ENCODE data around the gene GRIK4.

Gene GRIK4

GRCh38 chr11:120715239-120715638 lies 203.7 kb downstream of the GRIK4 start:
- no peak for DNase-seq

- DNase-seq, result no peak
These were observed 205.5 kb downstream of the GRIK4 start for GRCh38 chr11:120717042-120717441.

- no peak for DNase-seq
These were observed 206.1 kb downstream of the GRIK4 start for GRCh38 chr11:120717623-120718022.

GRCh38 chr11:120718171-120718570 lies 206.6 kb downstream of the GRIK4 start:
- DNase-seq, result no peak

GRCh38 chr11:120719348-120719747 lies 207.8 kb downstream of the GRIK4 start:
- no peak for DNase-seq

GRCh38 chr11:120720760-120721159 lies 209.2 kb downstream of the GRIK4 start:
- DNase-seq, result no peak

GRCh38 chr11:120722524-120722923 lies 211.0 kb downstream of the GRIK4 start:
- DNase-seq, result no peak

- no peak for DNase-seq
These were observed 212.2 kb downstream of the GRIK4 start for GRCh38 chr11:120723751-120724150.

DNA sequence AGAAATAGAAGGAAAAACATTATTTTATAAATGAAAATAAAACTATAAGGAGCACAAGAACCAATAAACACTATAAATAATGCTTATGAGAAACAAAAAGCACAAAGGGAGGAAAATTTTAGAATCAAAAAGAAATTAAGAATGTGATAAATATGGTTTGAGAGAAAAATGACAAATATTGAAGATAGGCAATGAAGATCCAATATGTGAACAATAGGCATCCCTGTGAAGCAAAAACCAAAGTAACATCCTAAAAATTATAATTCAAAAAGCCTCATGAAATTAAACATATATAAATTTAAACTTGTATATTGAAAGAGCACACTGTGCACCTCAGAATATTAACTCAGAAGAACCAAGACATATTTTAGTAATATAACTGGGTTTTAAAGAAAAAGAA lies 216.2 kb downstream of the GRIK4 start:
- DNase-seq, result no peak

- DNase-seq, result no peak
These were observed 223.5 kb downstream of the GRIK4 start for GRCh38 chr11:120735035-120735434.

DNA sequence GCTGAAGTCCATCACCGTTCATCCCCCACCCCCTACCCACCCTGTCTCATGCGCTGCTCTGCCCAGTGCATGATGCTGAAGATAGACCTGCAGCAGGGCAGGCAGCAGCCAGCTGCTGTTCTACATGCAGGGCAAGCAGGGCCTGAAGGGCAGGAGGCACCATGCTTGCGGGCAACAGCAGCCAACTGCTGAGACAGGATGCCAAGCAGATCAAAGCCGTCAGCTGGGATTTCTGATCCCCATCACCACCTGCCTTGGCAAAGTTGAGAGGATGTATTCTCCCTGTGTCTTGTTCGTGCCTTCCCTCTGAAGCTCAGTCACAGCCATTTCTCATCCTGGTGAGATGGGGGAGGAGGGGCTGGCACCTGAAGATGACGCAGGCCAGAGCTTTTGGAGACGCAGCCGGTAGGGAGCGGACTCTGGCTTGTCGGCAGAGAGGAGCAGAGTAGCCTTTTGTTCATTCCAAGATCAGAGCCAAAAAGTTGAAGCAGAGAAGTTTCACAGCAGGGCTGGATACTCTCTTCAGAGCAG lies 227.0 kb downstream of the GRIK4 start:
- DNase-seq, result no peak

DNA sequence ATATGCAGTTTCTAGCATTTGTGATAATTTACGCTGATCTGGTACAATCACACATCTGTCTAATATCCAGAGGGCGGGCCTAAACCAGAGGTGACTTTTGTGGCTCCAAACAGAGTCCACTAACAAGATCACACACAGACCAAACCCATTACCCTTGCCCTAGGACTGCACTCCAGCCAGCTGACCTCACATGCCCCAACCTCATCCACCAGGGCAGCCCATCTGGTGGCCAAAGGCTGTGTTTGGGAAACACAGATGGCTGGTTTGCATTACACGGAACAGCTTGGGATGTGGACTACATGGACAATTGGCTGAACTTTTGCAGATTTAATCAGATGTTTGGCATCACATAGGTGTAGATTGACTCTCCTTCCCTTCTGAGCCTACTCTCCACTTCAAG lies 228.2 kb downstream of the GRIK4 start:
- DNase-seq, result no peak

GRCh38 chr11:120740380-120740779 lies 228.8 kb downstream of the GRIK4 start:
- DNase-seq, result no peak

DNA sequence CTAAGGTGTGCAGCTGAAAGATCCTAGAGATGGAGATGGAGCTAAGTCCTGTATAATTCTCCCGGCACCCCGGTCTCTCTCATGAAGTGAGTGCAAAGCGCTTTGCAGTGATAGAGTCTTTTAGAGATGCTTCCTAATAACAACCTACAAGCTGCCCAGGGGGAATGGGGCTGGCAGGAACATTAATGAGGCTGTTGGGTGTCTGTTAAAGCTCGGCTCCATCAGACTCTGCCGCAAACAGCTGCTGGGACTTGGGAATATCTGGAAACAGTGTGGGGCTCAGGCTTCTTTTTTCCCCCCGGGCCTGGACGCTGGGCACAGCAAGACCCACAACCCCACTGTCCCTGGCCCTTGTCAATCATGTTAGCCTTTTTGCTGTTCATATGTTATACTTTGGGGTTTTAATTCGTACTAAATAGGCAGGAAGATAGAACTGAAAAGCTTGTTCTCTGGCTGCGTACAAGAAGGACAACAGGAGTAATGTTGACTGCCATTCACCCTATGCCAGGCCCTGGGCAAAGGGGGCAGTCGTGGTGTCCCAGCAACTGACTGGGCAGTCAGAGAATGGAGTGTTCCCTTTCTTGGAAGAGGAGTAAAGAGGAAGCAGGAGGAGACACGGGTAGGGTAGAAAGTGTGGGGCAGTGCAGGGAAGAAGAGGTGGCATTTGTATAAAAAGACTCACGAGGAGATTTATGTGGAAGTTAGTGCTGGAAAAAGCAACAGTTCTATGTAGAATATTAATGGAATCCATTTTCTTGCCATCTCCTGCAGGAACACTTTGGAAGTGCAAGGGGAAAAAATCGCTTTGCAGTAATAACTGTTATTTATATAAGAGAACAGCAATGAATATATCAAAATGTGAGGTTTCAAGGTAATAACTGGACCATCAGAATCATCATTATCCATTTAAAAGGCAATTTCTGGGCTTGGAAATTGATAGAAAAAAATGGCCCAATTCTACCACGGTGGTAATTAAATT lies 232.8 kb downstream of the GRIK4 start:
- DNase-seq, result no peak

GRCh38 chr11:120746376-120746775 lies 234.8 kb downstream of the GRIK4 start:
- DNase-seq, result no peak

DNA sequence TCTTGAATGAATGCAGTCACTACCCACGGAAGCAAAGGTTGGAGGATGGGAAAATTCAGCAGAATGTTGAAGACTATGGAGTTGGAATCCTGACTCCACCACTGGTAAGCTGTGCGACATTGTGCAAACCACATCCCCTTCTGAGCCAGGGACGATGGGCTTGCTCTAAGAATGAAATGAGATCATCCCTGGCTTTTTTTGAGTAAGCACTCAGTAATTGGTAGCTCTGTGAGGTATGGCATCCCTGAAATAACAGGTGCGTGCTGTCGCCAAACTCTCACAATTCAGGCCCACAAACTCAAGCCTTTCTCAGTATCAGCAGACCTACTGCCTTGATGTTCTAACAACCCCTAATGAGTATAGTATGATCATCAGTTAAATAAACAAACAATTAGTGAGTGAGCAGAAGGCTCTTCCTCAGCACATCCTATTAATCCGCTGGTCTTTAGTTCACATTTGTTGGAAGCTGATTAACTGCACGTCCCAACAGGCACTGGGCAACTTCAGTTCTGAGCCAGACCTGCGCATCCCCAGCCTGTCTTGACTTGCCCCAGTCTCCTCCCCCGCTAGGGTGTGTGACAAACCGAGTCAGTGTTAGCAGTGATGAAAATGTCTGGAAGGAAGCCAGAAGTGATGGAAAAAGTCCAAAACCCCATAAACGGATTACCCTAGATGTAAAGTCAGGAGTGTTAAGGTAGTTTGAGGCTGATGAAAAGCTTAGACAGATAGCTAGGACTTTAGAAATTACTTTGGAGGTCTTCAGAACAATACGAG lies 235.5 kb downstream of the GRIK4 start:
- DNase-seq, result no peak

GRCh38 chr11:120747850-120748814 lies 236.6 kb downstream of the GRIK4 start:
- peak; percentile 46 for DNase-seq

DNA sequence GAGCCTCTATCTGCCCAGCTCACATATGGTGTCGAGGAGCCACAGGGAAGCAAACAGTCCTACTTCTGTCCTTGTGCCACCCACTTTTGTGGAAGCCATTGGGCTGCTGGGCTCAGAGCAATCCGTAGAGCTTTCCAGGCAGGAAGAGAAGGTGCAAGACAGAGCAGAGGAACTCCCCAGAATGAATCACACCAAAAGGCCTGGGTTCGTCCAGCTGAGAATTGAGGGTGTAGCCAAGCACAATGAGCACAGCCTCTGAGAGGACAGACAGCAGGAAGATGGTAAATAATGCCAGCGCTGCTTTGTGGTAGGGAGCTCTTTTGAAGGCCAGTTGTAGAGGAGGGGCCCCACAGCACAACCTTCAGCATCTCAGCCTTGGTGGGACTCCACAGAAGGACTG lies 237.8 kb downstream of the GRIK4 start:
- no peak for DNase-seq

DNA sequence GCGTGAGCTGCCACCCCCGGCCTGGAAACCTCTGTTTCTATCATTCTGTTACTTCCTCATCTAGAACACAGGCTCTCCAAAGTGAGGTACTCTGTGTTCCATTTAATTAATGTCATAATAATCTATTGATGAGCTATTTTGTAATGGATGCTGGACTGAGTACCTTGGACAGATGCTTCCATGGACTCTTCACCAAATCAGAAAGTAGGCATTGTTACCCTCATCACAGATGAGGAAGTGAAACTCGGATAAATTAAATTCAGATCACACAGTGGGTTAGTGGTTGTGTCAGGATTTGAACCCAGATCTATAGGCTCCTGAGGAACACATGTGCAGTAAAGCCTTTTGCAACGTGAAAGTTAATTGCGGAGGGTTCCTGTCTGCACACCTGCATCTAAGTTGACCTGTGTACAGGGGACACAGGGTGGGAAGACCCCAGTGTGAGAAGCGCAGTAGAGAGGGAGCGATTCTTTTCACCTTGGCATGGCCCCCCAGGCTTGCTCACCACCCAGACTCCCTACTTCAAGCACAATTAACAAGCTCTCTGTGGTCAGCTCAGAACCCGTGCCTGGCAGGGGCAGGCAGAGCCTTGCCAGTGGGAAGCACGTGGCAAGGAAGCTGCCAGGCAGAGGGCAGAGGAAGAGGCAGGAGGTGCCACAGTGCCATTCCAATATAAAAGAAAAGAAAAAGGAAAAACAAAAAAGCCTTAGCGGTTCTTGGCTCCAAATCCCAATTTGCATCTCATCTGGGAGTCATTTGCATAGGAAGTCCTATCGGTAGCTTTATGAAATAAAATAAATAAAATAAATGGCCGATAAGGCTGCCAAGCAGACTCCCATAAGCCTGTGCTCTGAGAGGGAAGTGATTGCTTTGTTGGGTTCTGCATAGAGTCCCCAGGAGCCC lies 239.3 kb downstream of the GRIK4 start:
- DNase-seq, result no peak

- DNase-seq, result no peak
These were observed 240.0 kb downstream of the GRIK4 start for GRCh38 chr11:120751550-120751949.

DNA sequence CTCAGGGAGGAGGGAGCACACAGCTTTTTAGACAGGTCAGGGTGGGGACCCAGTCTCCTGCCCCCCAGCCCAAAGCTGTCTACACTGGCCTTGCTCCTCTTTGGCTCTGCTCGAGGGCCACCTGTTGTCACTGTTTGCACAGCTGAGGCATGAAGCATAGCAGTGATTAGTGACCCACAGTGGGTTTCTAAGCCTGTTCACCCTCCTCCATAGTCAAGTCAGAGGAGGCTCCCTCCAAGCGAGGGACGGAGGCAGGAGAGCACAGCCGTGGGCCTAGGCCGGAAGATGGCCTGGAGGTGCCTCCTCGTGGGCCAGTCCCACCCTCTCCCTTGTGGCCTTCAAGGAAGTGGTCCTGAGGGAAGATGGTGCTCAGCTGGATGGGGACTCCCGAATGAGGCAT lies 241.1 kb downstream of the GRIK4 start:
- DNase-seq, result no peak
